HG02759 (cell line): Measurements from ENCODE around the gene GOLGA7B.
A peak's percentile ranks its signal among the peaks of the same experiment; 100 is the strongest.

Source experiments
- ATAC-seq: cut with Tn5 transposase; IDR thresholded peaks from one replicate; pipeline ENCODE4 v1.9.1; 2021; ENCODE audit warnings: mild to moderate bottlenecking, moderate library complexity; ENCODE audit not compliant: unreplicated experiment

The GOLGA7B gene

GRCh38 chr10:97849687-97850402 lies at the start of gene GOLGA7B:
Gene GOLGA7B (plus strand): TSS chr10:97849843. CDS start chr10:97850304, 461 bp downstream.
- peak; percentile 83 for ATAC-seq

- no peak for ATAC-seq
Observed at GRCh38 chr10:97800474-97800873, 49.2 kb upstream of the GOLGA7B start.

- no peak for ATAC-seq
Observed at GRCh38 chr10:97801422-97801821, 48.2 kb upstream of the GOLGA7B start.

- no peak for ATAC-seq
Observed at GRCh38 chr10:97805096-97805884, 44.4 kb upstream of the GOLGA7B start.

GRCh38 chr10:97805949-97806348 lies 43.7 kb upstream of the GOLGA7B start:
- ATAC-seq: no peak

- ATAC-seq: no peak
Observed at GRCh38 chr10:97810446-97810845, 39.2 kb upstream of the GOLGA7B start.

GRCh38 chr10:97811958-97812357 lies 37.7 kb upstream of the GOLGA7B start:
- ATAC-seq: no peak

GRCh38 chr10:97812696-97813095 lies 36.9 kb upstream of the GOLGA7B start:
- no peak for ATAC-seq

GRCh38 chr10:97813311-97813710 lies 36.3 kb upstream of the GOLGA7B start:
- no peak for ATAC-seq

- no peak for ATAC-seq
Observed at GRCh38 chr10:97814996-97815395, 34.6 kb upstream of the GOLGA7B start.

GRCh38 chr10:97816609-97817008 lies 33.0 kb upstream of the GOLGA7B start:
- ATAC-seq: no peak

- no peak for ATAC-seq
Observed at GRCh38 chr10:97818572-97818971, 31.1 kb upstream of the GOLGA7B start.

GRCh38 chr10:97820096-97820704 lies 29.4 kb upstream of the GOLGA7B start:
- no peak for ATAC-seq

- ATAC-seq: no peak
Observed at GRCh38 chr10:97821308-97822038, 28.2 kb upstream of the GOLGA7B start.

GRCh38 chr10:97822261-97822687 lies 27.4 kb upstream of the GOLGA7B start:
- no peak for ATAC-seq

GRCh38 chr10:97823734-97824133 lies 25.9 kb upstream of the GOLGA7B start:
- no peak for ATAC-seq

- ATAC-seq: no peak
Observed at GRCh38 chr10:97825020-97825760, 24.5 kb upstream of the GOLGA7B start.

- no peak for ATAC-seq
Observed at GRCh38 chr10:97826892-97827291, 22.8 kb upstream of the GOLGA7B start.

- ATAC-seq: no peak
Observed at GRCh38 chr10:97827702-97828291, 21.8 kb upstream of the GOLGA7B start.

GRCh38 chr10:97828721-97829120 lies 20.9 kb upstream of the GOLGA7B start:
- ATAC-seq: no peak
